Tibial nerve (tissue), 4 donors: ENCODE measurements around the gene IER3IP1. TPM values are rescaled to one million over a fixed set of nuclear protein-coding genes. Genes with fewer than 3 reads are reported as not detected.

Source experiments
- DNase-seq, 2 donors: peaks; one replicate each; pipeline ENCODE4 v3.0.0-alpha.2; 2019; ENCODE audit warnings: low spot score in 2 of 2
- H3K27ac ChIP-seq, 4 donors: fragments of 200-600 bp; sonication (generic) in 3 of 4; one replicate each; pipeline ENCODE4 v1.5.1; 2017 to 2019; ENCODE audit warnings: mild to moderate bottlenecking in 1 of 4
- H3K27me3 ChIP-seq, 2 donors: fragments of 200-600 bp; sonication (generic) in 1 of 2; one replicate each; pipeline versions ENCODE4 v1.5.1 to v1.6.0; 2017 to 2019
- H3K36me3 ChIP-seq, 3 donors: fragments of 200-600 bp; sonication (generic); one replicate each; pipeline ENCODE4 v1.5.1; 2018 to 2019
- H3K4me1 ChIP-seq, 4 donors: fragments of 200-600 bp; sonication (generic) in 3 of 4; one replicate each; pipeline ENCODE4 v1.5.1; 2017 to 2019
- H3K4me3 ChIP-seq, 4 donors: fragments of 200-600 bp; sonication (generic) in 3 of 4; one replicate each; pipeline ENCODE4 v1.5.1; 2017 to 2019; ENCODE audit warnings: mild to moderate bottlenecking in 1 of 4, moderate library complexity in 1 of 4
- H3K9me3 ChIP-seq, 4 donors: fragments of 200-600 bp; sonication (generic) in 3 of 4; one replicate each; pipeline ENCODE4 v1.5.1; 2017 to 2019
- CTCF ChIP-seq, 5 experiments: fragments of 200-600 bp in 3 of 5; fragments of 450-650 bp in 2 of 5; sonication (generic) in 3 of 5; IDR thresholded peaks; one replicate each; pipeline ENCODE4 v1.5.1; 2016 to 2019; ENCODE audit warnings: antibody characterized with exemption in 5 of 5, mild to moderate bottlenecking in 3 of 5, moderate library complexity in 2 of 5
- EP300 ChIP-seq, 2 donors: sonication (generic); formaldehyde crosslinking; IDR thresholded peaks; one replicate each; pipeline ENCODE4 v1.6.1; 2017; ENCODE audit warnings: antibody characterized with exemption in 2 of 2, mild to moderate bottlenecking in 1 of 2
- POLR2A ChIP-seq, 2 donors: fragments of 450-650 bp; IDR thresholded peaks; one replicate each; pipeline ENCODE4 v1.6.1; 2017; ENCODE audit warnings: antibody characterized with exemption in 2 of 2, mild to moderate bottlenecking in 2 of 2, moderate library complexity in 2 of 2
- WGBS, 2 donors: methylation state at CpG; one replicate each; pipeline ENCODE4 v1.1.5; 2018; 5-methylcytosine and 5-hydroxymethylcytosine counted together
- small RNA-seq: library from RNA; depleted of rRNA; stranded (forward); fragments of <200 nt; gene quantifications from one replicate; pipeline ENCODE3, GENCODE V24; 2016
- total RNA-seq, 4 donors: library from RNA; depleted of rRNA; stranded (reverse); fragments of >200 nt; gene quantifications; one replicate each; pipeline ENCODE4 v1.1.0, GENCODE V29; 2016

Gene IER3IP1
- total RNA-seq, 4 donors from 2014 or later, result 7.5 to 8.7 (median 8.0) TPM

- 80 to 94% methylated on average over 6 to 7 of the region's 7 CpGs for WGBS, 2 donors
- no peak for DNase-seq
- peaks cover 0 to 98% (median 6%) of the 10 kb centered on the region in 3 donors for H3K36me3 ChIP-seq
- TF ChIP-seq POLR2A (IDR thresholded peaks at IDR 0.05) (no peak), CTCF (IDR thresholded peaks at IDR 0.05) (no peak), EP300 (IDR thresholded peaks at IDR 0.05) (no peak)
- no peaks in the 10 kb centered on the region for H3K9me3 ChIP-seq
- no peaks in the 10 kb centered on the region for H3K27me3 ChIP-seq
- H3K4me3 ChIP-seq, result no peak overlapping the region
- H3K27ac ChIP-seq, result no peak overlapping the region
- H3K4me1 ChIP-seq, result no peaks in the 10 kb centered on the region
These were observed 67.2 kb downstream of the IER3IP1 start for GRCh38 chr18:47108998-47109405.

DNA sequence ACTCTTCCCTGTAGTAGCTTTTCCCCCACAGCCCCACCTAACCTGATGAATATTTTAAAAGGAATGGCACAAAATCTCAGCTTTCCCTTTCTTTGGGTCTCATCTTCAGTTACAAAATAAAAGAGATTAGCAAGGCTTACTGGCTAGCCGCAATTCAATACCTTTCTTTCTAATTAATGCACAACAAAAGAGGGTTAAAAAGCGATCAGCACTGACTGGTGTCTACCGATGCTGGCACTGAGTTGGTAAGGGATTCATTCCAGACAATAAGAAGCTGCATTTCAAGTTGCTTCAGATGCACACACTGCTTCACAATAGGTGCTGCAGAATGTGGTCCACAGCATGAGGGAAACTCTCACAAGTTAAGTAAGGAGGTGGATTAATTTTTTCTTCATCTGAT, 67.8 kb downstream of the IER3IP1 start:
- Histone ChIP-seq H3K4me1 (no peaks in the 10 kb centered on the region), H3K4me3 (no peak overlapping the region), H3K36me3 (peaks cover 0 to 98% (median 6%) of the 10 kb centered on the region in 3 donors), H3K9me3 (no peaks in the 10 kb centered on the region), H3K27me3 (no peaks in the 10 kb centered on the region), H3K27ac (no peak overlapping the region)
- DNase-seq, result no peak
- TF ChIP-seq EP300 (IDR thresholded peaks at IDR 0.05) (no peak), POLR2A (IDR thresholded peaks at IDR 0.05) (no peak), CTCF (IDR thresholded peaks at IDR 0.05) (no peak)
- 83 to 84% methylated on average over 3 of the region's 3 CpGs for WGBS, 2 donors

Small RNA genes within 50 kb of the gene (small RNA-seq; reads per million reads assigned to genes)
- not detected for gene AC012254.4

Other genes starting within 250 kb of the IER3IP1 start
- not detected for gene ELOA2, start 140.7 kb downstream of the IER3IP1 start, total RNA-seq
- 10 to 100 TPM; 16.5 to 44.4 (median 29.6) TPM for gene HDHD2, start 25.9 kb downstream of the IER3IP1 start, total RNA-seq
- not detected for gene SKOR2, start 75.3 kb upstream of the IER3IP1 start, total RNA-seq